Measurements from ENCODE around the gene INAFM1. TPM values are rescaled to one million over a fixed set of nuclear protein-coding genes. Genes with fewer than 3 reads are reported as not detected.

The INAFM1 gene
- total RNA-seq, 1 donor from 2014 or later, result 18.9 TPM

GRCh38 chr19:47309038-47309437 is 34.4 kb downstream of the INAFM1 start:
- TF ChIP-seq CTCF (IDR thresholded peaks at IDR 0.05) (no peak), POLR2A (IDR thresholded peaks at IDR 0.05) (no peak), POLR2AphosphoS5 (IDR thresholded peaks at IDR 0.05; ENCODE audit: insufficient read depth in 1 of 2, low read depth in 1 of 2) (no peak)
- no peaks in the 10 kb centered on the region for H3K9me3 ChIP-seq
- intact Hi-C loops (cut with DNase I), result loop anchor here (10.0 kb wide), 1 partner anchor 76 kb away; no protein-coding TSS in a partner anchor
- H3K36me3 ChIP-seq, result no peaks in the 10 kb centered on the region
- H3K4me3 ChIP-seq, result no peak overlapping the region
- DNase-seq (ENCODE audit: extremely low spot score in 2 of 2), result no peak
- no peaks in the 10 kb centered on the region for H3K4me1 ChIP-seq
- no peak overlapping the region for H3K27ac ChIP-seq
- H3K27me3 ChIP-seq, result no peaks in the 10 kb centered on the region

GRCh38 chr19:47309608-47310007 is 34.9 kb downstream of the INAFM1 start, which contains the start of gene C5AR1:
C5AR1 (plus strand) TSS chr19:47309861; CDS start chr19:47309896, 35 bp downstream.
- no peaks in the 10 kb centered on the region for H3K27me3 ChIP-seq
- TF ChIP-seq CTCF (IDR thresholded peaks at IDR 0.05) (no peak), POLR2A (IDR thresholded peaks at IDR 0.05) (no peak), POLR2AphosphoS5 (IDR thresholded peaks at IDR 0.05; ENCODE audit: insufficient read depth in 1 of 2, low read depth in 1 of 2) (peak in 1 of 2 donors; percentile 15)
- intact Hi-C loops (cut with DNase I), result loop anchor here (10.0 kb wide), 1 partner anchor 75 kb away; no protein-coding TSS in a partner anchor
- H3K4me3 ChIP-seq, result no peak within 1 kb of the TSS
- H3K9me3 ChIP-seq, result no peaks in the 10 kb centered on the region
- no peak within 1 kb of the TSS for H3K27ac ChIP-seq
- H3K36me3 ChIP-seq, result no peaks in the 10 kb centered on the region
- no peaks in the 10 kb centered on the region for H3K4me1 ChIP-seq
- DNase-seq (ENCODE audit: extremely low spot score in 2 of 2), result no peak

GRCh38 chr19:47310323-47310722 is 35.6 kb downstream of the INAFM1 start:
- Histone ChIP-seq H3K9me3 (no peaks in the 10 kb centered on the region), H3K4me3 (no peak overlapping the region), H3K4me1 (no peaks in the 10 kb centered on the region), H3K27me3 (no peaks in the 10 kb centered on the region), H3K36me3 (no peaks in the 10 kb centered on the region), H3K27ac (no peak overlapping the region)
- DNase-seq (ENCODE audit: extremely low spot score in 2 of 2), result no peak
- intact Hi-C loops (cut with DNase I), result no loop called here
- no peak for TF ChIP-seq CTCF (IDR thresholded peaks at IDR 0.05)
- no peak for TF ChIP-seq POLR2AphosphoS5 (IDR thresholded peaks at IDR 0.05; ENCODE audit: insufficient read depth in 1 of 2, low read depth in 1 of 2)
- TF ChIP-seq POLR2A (IDR thresholded peaks at IDR 0.05), result no peak

- no peak overlapping the region for H3K27ac ChIP-seq
- H3K36me3 ChIP-seq, result no peaks in the 10 kb centered on the region
- no peak for DNase-seq (ENCODE audit: extremely low spot score in 2 of 2)
- TF ChIP-seq CTCF (IDR thresholded peaks at IDR 0.05) (no peak), POLR2AphosphoS5 (IDR thresholded peaks at IDR 0.05; ENCODE audit: insufficient read depth in 1 of 2, low read depth in 1 of 2) (no peak), POLR2A (IDR thresholded peaks at IDR 0.05) (no peak)
- no peaks in the 10 kb centered on the region for H3K4me1 ChIP-seq
- H3K9me3 ChIP-seq, result no peaks in the 10 kb centered on the region
- intact Hi-C loops (cut with DNase I), result no loop called here
- no peaks in the 10 kb centered on the region for H3K27me3 ChIP-seq
- H3K4me3 ChIP-seq, result no peak overlapping the region
These were observed 36.1 kb downstream of the INAFM1 start for GRCh38 chr19:47310819-47311218.

- Histone ChIP-seq H3K27me3 (no peaks in the 10 kb centered on the region), H3K4me3 (no peak overlapping the region), H3K4me1 (no peaks in the 10 kb centered on the region), H3K9me3 (no peaks in the 10 kb centered on the region), H3K27ac (no peak overlapping the region), H3K36me3 (no peaks in the 10 kb centered on the region)
- intact Hi-C loops (cut with DNase I), result no loop called here
- TF ChIP-seq CTCF (IDR thresholded peaks at IDR 0.05) (no peak), POLR2A (IDR thresholded peaks at IDR 0.05) (no peak), POLR2AphosphoS5 (IDR thresholded peaks at IDR 0.05; ENCODE audit: insufficient read depth in 1 of 2, low read depth in 1 of 2) (no peak)
- no peak for DNase-seq (ENCODE audit: extremely low spot score in 2 of 2)
These were observed 37.8 kb downstream of the INAFM1 start for GRCh38 chr19:47312366-47313006.

All from vagina (tissue), 2 donors.